RWPE1 (cell line): ENCODE data around the gene GLUL.

Source experiments
- CTCF ChIA-PET: fragments of 350-600 bp; sonication (Branson Sonifier 250); formaldehyde crosslinking; extraction: SDS; loops from one replicate; lab custom pipeline; 2021; lab: Yijun Ruan, JAX
- POLR2A ChIA-PET: fragments of 400-600 bp; formaldehyde crosslinking; extraction: SDS; loops from one replicate; lab custom pipeline; 2020; ENCODE audit warnings: antibody characterized with exemption; ENCODE audit not compliant: low non-redundant PET; lab: Yijun Ruan, JAX
- DNase-seq: peaks from one replicate; pipeline ENCODE4 v3.0.0; 2012; ENCODE audit warnings: low spot score
- H3K27ac ChIP-seq: fragments of 450-650 bp; 2 replicates; pipeline ENCODE4 v1.5.1; 2017
- TF ChIP-seq, protein P1 (sequence below): fragments of 450-650 bp; conservative IDR thresholded peaks from 2 replicates; pipeline ENCODE4 v1.5.1; 2017; ENCODE audit warnings: low read depth, mild to moderate bottlenecking

Gene GLUL

DNA sequence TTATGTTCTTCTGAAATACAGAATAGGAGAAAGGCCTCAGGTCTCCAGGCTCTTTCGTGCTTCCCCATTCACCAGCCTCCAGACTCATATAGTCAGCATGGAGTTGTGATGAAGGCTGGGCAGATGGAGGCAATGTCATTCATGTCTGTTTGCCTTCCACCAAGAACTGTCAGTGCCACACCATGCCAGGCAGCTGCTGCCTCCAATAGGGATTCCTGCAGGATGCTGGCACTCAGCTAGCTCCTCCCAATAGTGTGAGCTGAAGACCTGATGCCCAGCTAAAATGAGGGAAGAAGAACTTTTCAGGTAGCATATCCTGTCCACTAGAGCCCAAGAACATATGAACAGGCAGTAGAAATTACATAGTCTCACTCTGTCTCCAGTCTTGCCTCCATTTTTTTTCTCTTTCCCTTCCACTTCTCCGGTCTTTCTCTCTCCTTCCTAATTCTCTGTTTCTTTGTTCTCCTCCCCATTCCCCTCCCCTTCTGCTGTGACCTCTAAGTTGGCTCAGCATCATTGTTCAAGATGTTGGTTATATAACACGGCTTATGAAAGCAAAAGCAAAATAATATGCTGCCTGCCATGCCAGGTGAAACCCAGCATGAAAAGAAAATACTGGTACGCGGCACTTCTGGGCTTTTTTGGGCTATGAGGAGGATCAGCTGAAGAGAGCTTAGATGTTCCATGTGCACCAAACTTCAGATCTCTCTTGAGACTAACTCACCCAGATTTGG, 17.3 kb downstream of the GLUL start:
- DNase-seq: no peak
- TF ChIP-seq, protein P1, sequence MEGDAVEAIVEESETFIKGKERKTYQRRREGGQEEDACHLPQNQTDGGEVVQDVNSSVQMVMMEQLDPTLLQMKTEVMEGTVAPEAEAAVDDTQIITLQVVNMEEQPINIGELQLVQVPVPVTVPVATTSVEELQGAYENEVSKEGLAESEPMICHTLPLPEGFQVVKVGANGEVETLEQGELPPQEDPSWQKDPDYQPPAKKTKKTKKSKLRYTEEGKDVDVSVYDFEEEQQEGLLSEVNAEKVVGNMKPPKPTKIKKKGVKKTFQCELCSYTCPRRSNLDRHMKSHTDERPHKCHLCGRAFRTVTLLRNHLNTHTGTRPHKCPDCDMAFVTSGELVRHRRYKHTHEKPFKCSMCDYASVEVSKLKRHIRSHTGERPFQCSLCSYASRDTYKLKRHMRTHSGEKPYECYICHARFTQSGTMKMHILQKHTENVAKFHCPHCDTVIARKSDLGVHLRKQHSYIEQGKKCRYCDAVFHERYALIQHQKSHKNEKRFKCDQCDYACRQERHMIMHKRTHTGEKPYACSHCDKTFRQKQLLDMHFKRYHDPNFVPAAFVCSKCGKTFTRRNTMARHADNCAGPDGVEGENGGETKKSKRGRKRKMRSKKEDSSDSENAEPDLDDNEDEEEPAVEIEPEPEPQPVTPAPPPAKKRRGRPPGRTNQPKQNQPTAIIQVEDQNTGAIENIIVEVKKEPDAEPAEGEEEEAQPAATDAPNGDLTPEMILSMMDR: no peak
- H3K27ac ChIP-seq: no peak overlapping the region
- CTCF ChIA-PET: no interaction called here
- POLR2A ChIA-PET: no interaction called here

DNA sequence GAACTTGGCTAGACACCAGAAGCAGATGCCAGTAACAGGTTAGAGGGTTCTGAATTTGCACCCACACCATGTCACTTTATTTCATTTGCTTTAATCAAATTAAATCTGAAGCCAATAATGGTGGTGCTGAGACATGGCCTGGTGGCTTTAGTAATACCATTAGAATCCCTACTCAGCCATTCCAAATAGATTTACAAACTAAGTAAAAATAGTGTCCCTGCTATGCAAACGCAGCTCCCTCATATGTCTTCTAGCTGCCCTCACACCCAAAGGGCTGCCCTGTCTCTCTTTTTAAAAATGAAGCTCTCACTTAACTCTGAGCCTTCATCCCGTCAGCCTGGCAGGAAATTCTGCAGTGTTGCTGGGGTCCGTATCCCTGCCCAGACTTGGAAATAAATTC, 21.1 kb downstream of the GLUL start:
- ChIA-PET POLR2A (no interaction called here), CTCF (interaction anchor here (0.8 kb wide), 1 partner anchor 8 kb away, joined by 3 read pairs; no protein-coding TSS in a partner anchor)
- DNase-seq: no peak
- no peak overlapping the region for H3K27ac ChIP-seq
- TF ChIP-seq, protein P1: no peak

GRCh38 chr1:182368903-182369302, 22.7 kb downstream of the GLUL start:
- CTCF ChIA-PET: interaction anchor here (0.6 kb wide), 2 partner anchors 44 to 226 kb away, joined by 4 to 8 read pairs; no protein-coding TSS in a partner anchor
- POLR2A ChIA-PET: no interaction called here
- H3K27ac ChIP-seq: no peak overlapping the region
- no peak for DNase-seq
- TF ChIP-seq, protein P1: no peak

DNA sequence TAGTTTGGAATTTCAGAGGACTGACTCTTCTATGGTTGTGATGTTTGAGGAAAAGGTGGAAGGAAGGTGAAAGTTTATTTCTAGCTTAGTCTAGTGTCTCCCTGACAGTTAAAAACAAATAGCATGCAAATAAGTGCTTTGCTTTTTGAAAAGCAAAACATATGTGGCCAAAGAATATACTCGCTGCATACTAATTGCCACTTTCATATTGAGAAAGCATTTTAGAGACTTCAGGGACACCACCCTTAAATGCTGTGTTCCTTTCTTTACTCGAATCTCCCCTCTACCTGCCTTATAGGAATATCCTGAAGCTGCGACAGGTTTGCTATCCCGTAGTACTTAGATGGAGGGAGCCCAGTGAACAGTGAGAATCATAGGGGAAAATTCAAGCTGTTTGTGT, 23.2 kb downstream of the GLUL start:
- ChIA-PET CTCF (interaction anchor here (0.6 kb wide), 2 partner anchors 44 to 225 kb away, joined by 4 to 8 read pairs; no protein-coding TSS in a partner anchor), POLR2A (no interaction called here)
- TF ChIP-seq, protein P1: no peak
- no peak for DNase-seq
- no peak overlapping the region for H3K27ac ChIP-seq

- POLR2A ChIA-PET: no interaction called here
- DNase-seq: no peak
- no peak overlapping the region for H3K27ac ChIP-seq
- TF ChIP-seq, protein P1: no peak
- CTCF ChIA-PET: no interaction called here
Observed at GRCh38 chr1:182367926-182368325, 23.7 kb downstream of the GLUL start.

GRCh38 chr1:182366596-182366995, 25.0 kb downstream of the GLUL start:
- CTCF ChIA-PET: no interaction called here
- no peak overlapping the region for H3K27ac ChIP-seq
- no peak for DNase-seq
- TF ChIP-seq, protein P1: no peak
- POLR2A ChIA-PET: no interaction called here
